Measurements from ENCODE around the gene RABGAP1L.

RABGAP1L gene

DNA sequence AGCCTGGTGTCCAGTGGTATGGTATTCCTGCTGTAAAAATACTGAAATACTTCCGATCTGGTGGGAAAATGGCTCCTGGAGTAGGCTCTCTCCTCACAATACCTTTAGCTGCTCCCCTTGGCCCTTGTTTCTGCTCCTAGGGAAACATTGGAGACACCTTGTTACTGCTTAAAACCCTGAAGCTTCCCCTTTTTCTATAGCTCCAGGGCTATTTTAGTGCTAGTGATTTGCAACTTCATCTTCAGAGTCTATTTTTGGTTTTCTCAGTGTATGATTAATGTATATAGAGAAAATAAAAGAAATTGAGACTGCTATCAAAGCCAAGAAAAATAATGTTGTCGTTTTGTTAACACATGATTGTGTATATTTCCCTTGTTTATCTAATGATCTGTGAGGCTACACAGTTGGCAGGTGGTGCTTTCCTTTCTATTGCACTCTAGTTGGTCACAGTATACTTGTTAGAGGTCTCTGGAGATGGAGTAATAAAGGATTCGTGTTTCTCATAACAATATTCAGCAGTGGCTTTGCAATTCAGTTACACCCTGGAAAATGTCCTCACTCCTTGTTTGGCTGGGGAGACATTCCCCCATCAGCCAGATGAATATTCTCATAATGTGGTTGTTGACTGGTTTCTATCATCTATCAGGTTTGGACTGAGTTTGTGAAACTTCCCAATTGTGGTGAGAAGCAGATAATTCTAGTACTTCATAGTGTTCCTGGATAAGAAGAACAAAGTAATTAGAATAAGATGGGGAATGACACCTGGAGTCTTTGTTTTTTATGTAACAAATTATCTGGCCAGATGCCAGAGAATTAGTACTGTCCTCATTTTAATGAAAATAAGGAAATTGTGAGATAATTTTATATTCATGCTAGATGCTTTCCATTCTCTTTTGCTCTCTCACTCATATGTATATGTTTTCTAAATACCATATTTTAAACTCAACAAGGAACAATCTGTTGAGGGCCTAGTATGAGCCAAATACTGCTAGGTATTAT lies 795.6 kb downstream of the RABGAP1L start:
- no peak for DNase-seq

DNA sequence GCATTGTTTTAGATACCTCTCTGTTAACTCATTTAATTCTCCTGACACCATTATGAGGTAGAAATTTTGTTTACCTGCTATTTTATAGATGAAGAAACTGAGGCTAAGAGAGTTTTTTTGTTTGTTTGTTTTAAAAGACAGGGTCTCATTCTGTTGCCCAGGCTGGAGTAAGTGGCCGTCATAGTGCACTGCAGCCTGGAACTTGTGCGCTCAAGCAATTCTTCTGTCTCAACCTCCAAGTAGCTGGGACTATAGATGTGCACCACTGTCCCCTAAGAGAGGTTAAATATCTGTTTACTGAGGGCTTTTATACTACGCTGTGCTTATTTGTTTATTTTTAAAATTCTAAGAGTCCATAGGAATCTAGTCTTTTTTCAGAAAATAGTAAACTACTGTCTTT lies 796.8 kb downstream of the RABGAP1L start:
- DNase-seq, result no peak

GRCh38 chr1:174956976-174957375 lies 797.7 kb downstream of the RABGAP1L start:
- no peak for DNase-seq

- no peak for DNase-seq
These were observed 798.5 kb downstream of the RABGAP1L start for GRCh38 chr1:174957829-174958228.

GRCh38 chr1:174958396-174958795 lies 799.1 kb downstream of the RABGAP1L start:
- no peak for DNase-seq

- no peak for DNase-seq
These were observed 801.0 kb downstream of the RABGAP1L start for GRCh38 chr1:174960362-174960761.

DNA sequence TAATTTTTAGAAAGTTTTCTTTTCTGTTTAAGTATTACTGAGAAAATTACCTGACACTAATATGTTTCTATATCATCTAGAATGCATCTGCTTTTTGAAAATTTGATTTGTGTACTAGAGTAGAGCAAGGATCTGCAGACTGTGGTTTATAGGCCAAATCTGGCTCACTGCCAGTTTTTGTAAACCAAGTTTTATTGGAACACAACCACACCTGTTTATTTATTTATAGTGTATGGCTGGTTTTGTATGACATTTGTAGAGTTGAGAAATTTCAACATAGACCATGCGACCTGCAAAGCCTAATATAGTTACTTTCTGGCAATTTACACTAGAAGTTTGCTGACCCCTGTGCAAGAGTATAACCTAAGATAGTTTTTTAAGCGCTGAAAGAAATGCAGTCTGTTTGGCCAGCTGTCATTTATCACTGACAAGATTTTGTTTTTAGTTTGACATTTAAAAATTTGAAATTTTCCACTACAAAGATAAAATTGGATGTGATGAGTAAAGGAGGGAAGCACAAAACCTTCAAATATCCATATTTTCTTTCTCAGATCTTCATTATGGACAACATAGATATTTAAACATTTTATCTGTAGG lies 804.3 kb downstream of the RABGAP1L start:
- no peak for DNase-seq

GRCh38 chr1:174964261-174964971 lies 805.1 kb downstream of the RABGAP1L start:
- no peak for DNase-seq

GRCh38 chr1:174964972-174965361 lies 805.6 kb downstream of the RABGAP1L start:
- DNase-seq, result no peak

DNA sequence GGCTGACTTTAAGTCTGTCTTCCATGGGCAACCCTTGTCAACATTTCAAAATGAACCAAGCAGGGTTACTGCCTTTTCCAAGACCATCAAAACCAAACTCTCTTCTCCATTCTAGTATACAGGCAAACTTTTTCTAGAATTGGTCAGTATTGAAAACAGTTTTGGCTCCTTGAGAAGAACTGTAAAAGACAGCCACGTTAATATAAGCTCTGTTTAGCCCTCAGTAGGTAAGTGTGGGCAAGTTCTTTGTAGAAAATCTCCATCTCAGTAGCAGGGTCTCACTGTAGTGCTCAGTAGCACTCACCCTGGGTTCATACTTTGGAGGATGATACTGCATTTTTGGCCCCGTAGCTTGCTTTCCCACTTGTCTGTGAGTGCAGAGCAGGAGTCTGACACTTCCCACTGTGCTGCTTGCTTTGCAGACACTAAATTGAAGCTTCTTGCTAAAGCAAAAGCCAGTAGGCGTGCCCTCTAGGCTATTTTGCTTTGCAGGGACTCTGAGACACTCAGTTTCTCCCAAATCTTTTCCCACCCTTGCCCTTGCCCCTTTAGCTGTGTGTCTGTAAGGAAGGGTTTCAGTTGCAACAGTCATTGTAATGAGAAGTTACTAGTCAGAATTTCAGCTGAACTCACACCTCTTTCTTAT lies 806.2 kb downstream of the RABGAP1L start:
- no peak for DNase-seq

GRCh38 chr1:174966008-174966572 lies 806.8 kb downstream of the RABGAP1L start:
- DNase-seq, result no peak

DNA sequence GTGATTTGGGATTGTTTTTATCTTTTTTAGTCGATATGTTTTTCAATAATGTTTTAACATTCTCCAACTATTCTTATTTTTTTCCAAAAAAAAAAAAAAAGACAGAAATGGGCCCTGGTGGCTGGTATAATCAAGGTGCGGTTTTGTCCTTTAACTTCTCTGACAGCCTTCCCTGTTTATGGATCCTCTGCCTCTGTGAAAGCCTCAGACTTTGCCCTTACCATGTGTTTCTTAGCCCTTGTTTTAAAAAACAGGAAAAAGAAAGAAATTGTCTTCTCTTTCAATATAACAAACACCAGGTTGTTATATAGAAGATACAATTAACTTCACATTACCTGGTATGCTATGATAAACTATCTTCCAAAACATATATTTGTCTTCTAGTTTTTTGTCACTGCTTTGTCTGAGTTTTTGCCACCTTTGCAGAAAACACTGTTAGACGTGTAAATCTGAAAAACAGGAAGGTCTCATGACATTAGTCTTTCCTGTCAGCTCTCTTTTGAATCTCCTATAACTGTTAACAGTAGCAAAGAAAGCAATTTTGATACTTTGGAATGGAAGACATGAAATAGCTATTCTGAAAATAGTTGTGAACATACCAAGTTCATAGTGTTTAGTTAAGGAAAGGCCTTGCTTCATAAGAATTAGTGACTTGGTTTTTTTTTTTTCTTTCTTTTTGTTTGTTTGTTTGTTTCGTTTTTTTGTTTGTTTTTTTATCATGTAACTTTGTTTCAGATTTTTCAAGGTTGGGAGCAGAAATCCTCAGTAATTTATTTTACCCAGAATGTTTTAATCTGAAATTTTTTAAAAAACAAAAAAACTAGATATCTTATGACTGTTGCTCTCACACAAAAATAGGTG lies 808.8 kb downstream of the RABGAP1L start:
- no peak for DNase-seq

DNA sequence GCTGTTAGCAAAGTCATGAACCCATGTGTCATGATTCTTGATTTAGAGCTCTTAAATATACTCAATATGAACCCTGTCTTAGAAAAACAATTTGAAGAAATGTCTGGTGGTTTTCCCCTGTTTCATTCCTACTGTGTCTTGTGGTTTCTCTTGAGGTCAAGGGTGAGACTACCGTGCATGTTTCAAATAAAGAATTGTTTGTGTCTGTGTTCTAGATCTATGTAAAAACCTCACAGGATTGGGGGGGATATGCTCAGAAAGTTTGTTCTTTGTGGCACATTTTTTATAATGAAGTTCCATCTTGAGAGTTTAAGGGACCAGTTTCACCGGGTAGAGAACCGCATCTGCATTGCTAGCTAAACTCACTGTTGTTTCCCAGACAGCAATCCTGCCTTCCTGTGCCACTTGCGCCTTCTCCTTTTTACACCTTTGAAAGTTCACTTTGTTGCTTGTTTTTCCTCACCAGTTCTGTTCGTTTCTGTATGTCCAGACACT lies 809.5 kb downstream of the RABGAP1L start:
- DNase-seq, result no peak

DNA sequence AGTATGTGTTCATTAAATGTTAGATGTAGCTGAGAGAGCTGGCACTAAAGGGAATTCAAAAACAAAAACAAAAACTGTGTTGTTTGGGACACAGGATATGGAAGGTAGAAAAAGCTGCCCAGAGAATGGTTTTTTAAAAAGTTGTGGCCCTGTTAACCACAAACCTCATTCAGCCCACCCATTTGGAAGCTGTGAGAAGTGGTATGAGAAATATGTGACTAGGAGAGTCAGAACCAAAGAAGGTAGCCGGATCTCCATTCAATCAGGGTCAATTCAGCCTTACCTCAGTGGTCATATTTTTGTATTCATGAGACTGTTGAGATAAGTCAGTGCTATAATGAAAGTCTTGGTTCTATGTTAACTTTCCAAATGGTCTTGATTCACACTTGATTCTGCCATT lies 810.7 kb downstream of the RABGAP1L start:
- DNase-seq, result no peak

GRCh38 chr1:174971466-174971865 lies 812.1 kb downstream of the RABGAP1L start:
- DNase-seq, result no peak

- no peak for DNase-seq
These were observed 812.6 kb downstream of the RABGAP1L start for GRCh38 chr1:174971902-174972301.

GRCh38 chr1:174974711-174975119 lies 815.4 kb downstream of the RABGAP1L start:
- no peak for DNase-seq

DNA sequence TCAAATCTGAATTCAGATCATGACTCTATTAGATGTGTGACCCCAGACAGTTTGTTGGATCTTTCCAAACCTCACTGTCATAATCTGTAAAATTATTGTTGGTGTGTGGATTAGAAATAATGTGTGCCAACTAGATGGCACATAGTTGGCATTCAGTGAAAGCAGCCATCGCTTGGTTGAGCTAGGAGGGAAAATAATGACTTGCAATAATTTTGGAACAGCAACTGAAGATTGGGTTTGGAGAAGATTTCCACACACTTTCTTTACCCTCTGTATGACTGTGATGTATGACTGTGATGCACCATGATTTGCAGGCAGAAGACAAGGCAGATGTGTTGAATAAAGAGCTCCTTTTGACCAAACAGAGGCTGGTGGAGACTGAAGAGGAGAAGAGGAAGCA lies 816.4 kb downstream of the RABGAP1L start:
- no peak for DNase-seq

- DNase-seq, result no peak
These were observed 817.3 kb downstream of the RABGAP1L start for GRCh38 chr1:174976436-174977108.

DNA sequence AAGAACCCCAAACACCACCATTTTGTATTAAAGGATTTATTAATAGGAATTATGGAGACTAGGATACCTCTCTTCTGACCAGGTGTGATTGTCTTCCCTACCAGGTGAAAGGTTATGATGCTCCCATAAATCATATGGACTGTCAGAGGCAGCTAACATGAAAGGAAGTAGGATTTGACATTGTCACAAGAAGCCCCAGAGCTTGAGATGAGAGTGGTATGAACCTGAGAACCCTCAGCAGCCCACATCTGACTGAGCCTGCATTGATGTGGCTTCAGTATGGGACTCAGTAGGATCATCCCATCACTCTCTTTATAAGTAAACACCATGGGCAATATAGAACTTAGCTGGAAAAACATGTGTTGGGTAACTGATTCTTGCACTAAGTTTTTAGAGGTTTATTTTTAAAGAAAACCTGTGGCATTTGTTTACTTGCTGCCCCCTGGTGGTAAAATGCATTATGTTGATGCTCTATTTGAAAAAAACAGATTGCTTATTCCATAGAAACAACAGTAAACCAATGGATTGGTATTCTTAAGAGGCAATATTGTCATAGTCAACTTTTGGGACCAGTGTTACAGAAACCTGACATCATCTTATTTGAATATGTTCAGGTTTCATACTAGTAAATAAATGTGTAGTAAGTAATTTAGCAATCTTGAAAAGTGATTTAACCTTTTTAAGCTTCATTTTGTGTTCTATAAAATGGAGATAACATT lies 823.8 kb downstream of the RABGAP1L start:
- DNase-seq, result no peak
